Esophagus mucosa (tissue), 1 donor: Measurements from ENCODE around the gene ACOT12. TPM values are rescaled to one million over a fixed set of nuclear protein-coding genes. Genes with fewer than 3 reads are reported as not detected.

Source experiments
- ATAC-seq: fragments of 200-7000 bp; cut with Tn5 transposase; one replicate; pipeline ENCODE4 v1.9.1; 2020
- total RNA-seq: library from RNA; stranded (reverse); gene quantifications from one replicate; pipeline ENCODE4 v1.2.4, GENCODE V29; 2023
- donor health status: DM: yes; HTN: yes; CAD: no.

Gene ACOT12
- total RNA-seq, 1 donor from 2014 or later, result not detected

DNA sequence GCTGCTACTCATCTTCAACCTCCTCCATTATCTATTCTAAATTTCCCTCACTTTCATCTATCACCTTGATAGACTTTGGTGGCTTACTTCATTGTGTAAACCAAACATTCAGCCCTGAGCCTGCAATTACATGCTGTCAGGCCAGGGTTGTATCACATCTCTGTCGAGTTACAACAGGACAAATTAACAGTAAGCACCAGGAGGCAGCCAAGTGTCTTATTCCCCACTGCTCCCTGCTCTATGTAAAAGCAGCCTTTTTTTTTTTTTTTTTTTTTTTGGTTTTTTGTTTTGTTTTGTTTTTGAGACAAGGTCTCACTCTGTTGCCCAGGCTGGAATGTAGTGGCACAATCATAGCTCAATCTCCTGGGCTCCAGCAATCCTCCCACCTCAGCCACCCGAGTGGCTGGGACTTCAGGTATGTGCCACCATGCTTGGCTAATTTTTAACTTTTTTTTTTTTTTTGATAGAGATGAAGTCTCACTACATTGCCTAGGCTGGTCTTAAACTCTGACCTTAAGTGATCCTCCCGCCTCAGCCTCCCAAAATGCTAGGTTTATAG lies 107.8 kb downstream of the ACOT12 start:
- ATAC-seq, result no peak

GRCh38 chr5:81283976-81284375 lies 110.0 kb downstream of the ACOT12 start:
- ATAC-seq, result no peak

Other genes starting within 250 kb of the ACOT12 start
- 0.96 TPM for gene CKMT2, start 160.8 kb downstream of the ACOT12 start, total RNA-seq
- gene ZCCHC9, start 92.5 kb downstream of the ACOT12 start, total RNA-seq, result 17.1 TPM